Measurements from ENCODE around the gene TMEM245. TPM values are rescaled to one million over a fixed set of nuclear protein-coding genes. Genes with fewer than 3 reads are reported as not detected.

Gene TMEM245
- total and polyA plus RNA-seq, 7 donors, result 6.0 to 77.8 (median 43.5) TPM

- H3K27ac ChIP-seq, result no peak overlapping the region
- WGBS, 3 donors, result 74 to 87% (median 85%) methylated on average over 7 of the region's 7 CpGs
- intact Hi-C loops (cut with DNase I), result no loop called here
- no peak for ATAC-seq
- H3K4me3 ChIP-seq, result no peak overlapping the region
- H3K4me1 ChIP-seq, result no peaks in the 10 kb centered on the region
- no peak for DNase-seq
- no peak for TF ChIP-seq CTCF (IDR thresholded peaks at IDR 0.05)
- no peaks in the 10 kb centered on the region for H3K27me3 ChIP-seq (ENCODE audit: insufficient read depth in 3 of 3, low read length in 2 of 3)
- H3K9me3 ChIP-seq, result no peaks in the 10 kb centered on the region
- H3K36me3 ChIP-seq (ENCODE audit: insufficient read depth in 1 of 2, low read depth in 1 of 2), result peaks cover 3 to 80% of the 10 kb centered on the region in 2 donors
Measured at GRCh38 chr9:109083141-109083540, 36.6 kb downstream of the TMEM245 start.

- WGBS, 3 donors, result 48 to 79% (median 71%) methylated on average over 2 of the region's 2 CpGs
- no peaks in the 10 kb centered on the region for H3K4me1 ChIP-seq
- intact Hi-C loops (cut with DNase I), result no loop called here
- TF ChIP-seq CTCF (IDR thresholded peaks at IDR 0.05), result no peak
- DNase-seq, result no peak
- H3K27ac ChIP-seq, result no peak overlapping the region
- H3K27me3 ChIP-seq (ENCODE audit: insufficient read depth in 3 of 3, low read length in 2 of 3), result no peaks in the 10 kb centered on the region
- ATAC-seq, result no peak
- H3K36me3 ChIP-seq (ENCODE audit: insufficient read depth in 1 of 2, low read depth in 1 of 2), result peaks cover 0 to 83% of the 10 kb centered on the region in 2 donors
- no peaks in the 10 kb centered on the region for H3K9me3 ChIP-seq
- H3K4me3 ChIP-seq, result no peak overlapping the region
Measured at GRCh38 chr9:109082091-109082620, 37.6 kb downstream of the TMEM245 start.

- Histone ChIP-seq H3K27ac (no peak overlapping the region), H3K36me3 (ENCODE audit: insufficient read depth in 1 of 2, low read depth in 1 of 2) (peaks cover 5 to 86% of the 10 kb centered on the region in 2 donors), H3K4me3 (no peak overlapping the region), H3K27me3 (ENCODE audit: insufficient read depth in 3 of 3, low read length in 2 of 3) (no peaks in the 10 kb centered on the region), H3K4me1 (no peaks in the 10 kb centered on the region), H3K9me3 (no peaks in the 10 kb centered on the region)
- DNase-seq (no peak), ATAC-seq (no peak)
- TF ChIP-seq CTCF (IDR thresholded peaks at IDR 0.05), result no peak
- 81 to 96% (median 95%) methylated on average over 7 of the region's 7 CpGs for WGBS, 3 donors
- intact Hi-C loops (cut with DNase I), result no loop called here
Measured at GRCh38 chr9:109074236-109074889, 45.4 kb downstream of the TMEM245 start.

GRCh38 chr9:109072821-109073435, 46.8 kb downstream of the TMEM245 start:
- Histone ChIP-seq H3K27ac (no peak overlapping the region), H3K4me1 (no peaks in the 10 kb centered on the region), H3K36me3 (ENCODE audit: insufficient read depth in 1 of 2, low read depth in 1 of 2) (peaks cover 5 to 86% of the 10 kb centered on the region in 2 donors), H3K4me3 (no peak overlapping the region), H3K9me3 (no peaks in the 10 kb centered on the region), H3K27me3 (ENCODE audit: insufficient read depth in 3 of 3, low read length in 2 of 3) (no peaks in the 10 kb centered on the region)
- TF ChIP-seq CTCF (IDR thresholded peaks at IDR 0.05), result no peak
- 78 to 88% (median 85%) methylated on average over 2 of the region's 2 CpGs for WGBS, 3 donors
- ATAC-seq, result no peak
- intact Hi-C loops (cut with DNase I), result no loop called here
- no peak for DNase-seq

Data from psoas muscle (tissue), 8 donors.